ENCODE measurements around the gene RGPD3.
"Not testable (repeated sequence)": the region's sequence is repeated elsewhere in the genome, so short reads cannot be mapped to it uniquely, and the experiment has no call there.

DNA sequence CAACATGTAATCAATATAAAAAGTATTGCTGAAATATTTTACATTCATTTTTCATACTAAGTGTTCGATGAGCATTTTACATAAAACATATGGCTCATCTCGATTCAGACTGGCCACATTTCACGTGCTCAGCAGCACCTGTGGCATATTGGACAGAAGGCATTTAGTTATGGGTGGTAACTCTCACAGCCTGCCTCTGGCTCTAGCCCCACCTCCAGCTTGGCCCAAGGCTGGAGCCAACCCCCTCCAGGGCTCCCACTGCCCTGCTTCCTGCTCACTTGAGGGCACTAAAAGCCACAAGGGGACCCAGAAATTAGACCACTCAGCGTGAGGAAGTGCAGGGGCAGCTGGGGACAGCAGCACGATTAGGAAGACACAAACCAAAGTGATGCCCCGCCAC lies 24.2 kb upstream of the RGPD3 start:
- TF ChIP-seq, protein P1, sequence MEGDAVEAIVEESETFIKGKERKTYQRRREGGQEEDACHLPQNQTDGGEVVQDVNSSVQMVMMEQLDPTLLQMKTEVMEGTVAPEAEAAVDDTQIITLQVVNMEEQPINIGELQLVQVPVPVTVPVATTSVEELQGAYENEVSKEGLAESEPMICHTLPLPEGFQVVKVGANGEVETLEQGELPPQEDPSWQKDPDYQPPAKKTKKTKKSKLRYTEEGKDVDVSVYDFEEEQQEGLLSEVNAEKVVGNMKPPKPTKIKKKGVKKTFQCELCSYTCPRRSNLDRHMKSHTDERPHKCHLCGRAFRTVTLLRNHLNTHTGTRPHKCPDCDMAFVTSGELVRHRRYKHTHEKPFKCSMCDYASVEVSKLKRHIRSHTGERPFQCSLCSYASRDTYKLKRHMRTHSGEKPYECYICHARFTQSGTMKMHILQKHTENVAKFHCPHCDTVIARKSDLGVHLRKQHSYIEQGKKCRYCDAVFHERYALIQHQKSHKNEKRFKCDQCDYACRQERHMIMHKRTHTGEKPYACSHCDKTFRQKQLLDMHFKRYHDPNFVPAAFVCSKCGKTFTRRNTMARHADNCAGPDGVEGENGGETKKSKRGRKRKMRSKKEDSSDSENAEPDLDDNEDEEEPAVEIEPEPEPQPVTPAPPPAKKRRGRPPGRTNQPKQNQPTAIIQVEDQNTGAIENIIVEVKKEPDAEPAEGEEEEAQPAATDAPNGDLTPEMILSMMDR (IDR thresholded peaks at IDR 0.05), result not testable (repeated sequence)
- TF ChIP-seq POLR2A (IDR thresholded peaks at IDR 0.05), result not testable (repeated sequence)

All from body of pancreas (tissue), 4 donors.